Measurements from ENCODE around the gene TIMM9.
"Not testable (repeated sequence)": the region's sequence is repeated elsewhere in the genome, so short reads cannot be mapped to it uniquely, and the experiment has no call there.

TIMM9 gene

DNA sequence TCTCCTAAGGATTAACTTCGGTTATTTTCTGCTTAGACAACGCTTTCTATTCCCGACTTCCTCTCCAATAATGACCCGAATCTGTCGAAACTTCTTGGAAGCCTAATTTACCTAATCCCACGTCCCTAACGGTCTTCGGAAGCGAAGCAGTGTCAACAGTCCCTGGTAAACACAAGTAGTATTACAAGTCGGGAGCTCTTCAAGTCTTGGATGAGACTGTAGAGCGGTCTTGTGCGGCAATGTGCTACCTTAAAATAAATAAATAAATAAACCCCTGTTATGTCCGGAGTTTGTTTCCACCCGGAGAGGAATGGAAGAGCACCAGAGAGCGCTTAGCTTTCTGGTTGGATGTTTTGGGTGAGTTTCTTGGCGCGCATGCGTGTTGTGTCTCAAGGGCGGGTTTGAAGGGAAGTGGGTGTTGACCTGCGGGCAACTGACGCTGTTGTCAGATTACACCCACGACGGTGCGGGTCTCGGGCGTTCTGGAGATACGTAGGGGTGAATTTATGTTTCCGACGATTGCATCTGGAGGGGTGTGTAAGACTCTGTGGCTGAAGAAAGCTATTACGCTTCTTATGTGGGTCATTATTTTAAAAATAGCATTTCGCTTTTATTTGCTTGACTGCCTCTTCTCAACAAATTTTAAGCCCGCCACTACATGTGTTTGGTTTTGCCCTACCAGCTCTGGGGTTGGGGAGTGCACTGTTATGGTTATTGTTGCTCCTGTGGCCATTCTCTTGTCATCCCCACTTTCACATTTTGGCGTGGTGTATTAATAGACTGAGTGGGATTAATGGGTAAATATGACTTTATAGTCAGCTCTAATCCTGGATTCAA is at the start of gene TIMM9, which contains the start of gene KIAA0586:
TIMM9 (minus strand) TSS at position 251 of the 837 bp plus-strand sequence. CDS start 15,586 bp downstream, outside the sequence.
KIAA0586 (plus strand) TSS at position 439 of the 837 bp plus-strand sequence. CDS start 546 bp downstream, outside the sequence.
- FAIRE-seq: no peak

DNA sequence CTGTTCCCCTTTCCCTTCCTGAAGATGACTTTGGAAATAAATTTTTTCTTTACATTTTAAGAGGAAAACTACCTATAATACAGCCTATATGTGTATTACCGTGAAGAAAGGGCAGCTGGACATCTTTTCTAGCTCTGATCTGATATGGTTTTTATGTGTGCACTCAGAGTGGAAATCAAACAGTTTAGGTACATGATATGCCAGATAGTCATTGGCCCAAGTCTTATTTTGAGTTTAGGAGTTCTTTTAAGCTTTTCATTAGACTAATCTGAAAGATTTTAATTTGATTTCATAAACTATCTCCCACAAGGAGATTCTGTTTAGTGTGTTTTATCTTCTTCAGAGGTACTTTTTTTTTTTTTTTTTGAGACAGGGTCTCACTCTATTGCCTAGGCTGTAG is 49.0 kb upstream of the TIMM9 start:
- FAIRE-seq: no peak

- FAIRE-seq: no peak
Measured at GRCh38 chr14:58469309-58469708, 42.0 kb upstream of the TIMM9 start.

DNA sequence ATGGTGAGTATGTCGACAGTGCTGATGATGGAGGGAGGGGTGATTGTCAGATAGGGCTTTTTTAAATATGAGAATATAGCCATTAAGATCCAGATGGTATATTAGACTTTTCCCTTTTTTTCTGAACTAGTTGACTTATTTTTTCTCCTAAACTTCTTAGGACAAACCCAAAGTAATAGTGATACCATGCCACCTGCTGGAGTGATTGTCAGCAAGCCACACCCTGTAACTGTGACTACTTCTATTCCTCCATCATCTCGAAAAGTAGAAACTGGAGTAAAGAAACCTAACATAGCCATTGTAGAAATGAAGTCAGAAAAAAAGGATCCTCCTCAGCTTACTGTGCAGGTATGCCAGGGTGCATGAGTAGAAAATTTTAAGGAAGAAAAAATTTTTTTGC is 40.2 kb upstream of the TIMM9 start:
- no peak for FAIRE-seq

GRCh38 chr14:58466459-58466858 is 39.1 kb upstream of the TIMM9 start:
- FAIRE-seq: no peak

GRCh38 chr14:58465421-58465820 is 38.1 kb upstream of the TIMM9 start:
- no peak for FAIRE-seq

DNA sequence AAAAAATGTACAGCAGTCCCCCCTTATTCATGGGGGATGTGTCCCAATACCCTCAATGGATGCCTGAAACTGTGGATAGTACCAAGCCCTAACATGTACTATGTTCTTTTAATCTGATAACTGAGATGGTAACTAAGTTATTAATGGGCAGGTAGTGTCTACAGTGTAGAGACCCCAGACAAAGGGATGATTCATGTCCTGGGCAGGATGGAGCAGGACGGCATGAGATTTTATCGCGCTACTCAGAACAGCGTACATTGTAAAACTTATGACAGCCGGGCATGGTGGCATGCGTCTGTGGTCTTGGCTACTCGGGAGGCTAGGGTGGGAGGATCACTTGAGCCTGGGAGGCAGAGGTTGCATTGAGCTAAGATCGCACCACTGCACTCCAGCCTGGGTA is 37.3 kb upstream of the TIMM9 start:
- no peak for FAIRE-seq

- FAIRE-seq: no peak
Measured at GRCh38 chr14:58463147-58463546, 35.8 kb upstream of the TIMM9 start.

DNA sequence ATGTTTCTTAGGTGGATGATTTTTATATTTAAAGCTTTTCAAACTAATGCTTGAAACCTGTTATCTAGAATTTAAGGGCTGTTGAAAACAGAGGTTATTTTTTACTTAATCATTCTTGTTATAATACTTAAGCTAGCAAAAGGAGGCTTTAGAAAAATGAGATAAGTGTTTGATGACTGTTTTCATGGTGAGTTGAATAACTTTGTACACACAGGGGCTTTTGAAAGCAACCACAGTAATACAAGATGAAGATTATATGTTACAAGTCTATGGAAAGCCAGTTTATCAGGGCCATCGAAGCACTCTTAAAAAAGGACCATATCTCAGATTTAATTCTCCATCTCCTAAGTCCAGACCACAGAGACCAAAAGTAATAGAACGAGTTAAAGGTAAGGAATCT is 33.4 kb upstream of the TIMM9 start:
- FAIRE-seq: no peak

DNA sequence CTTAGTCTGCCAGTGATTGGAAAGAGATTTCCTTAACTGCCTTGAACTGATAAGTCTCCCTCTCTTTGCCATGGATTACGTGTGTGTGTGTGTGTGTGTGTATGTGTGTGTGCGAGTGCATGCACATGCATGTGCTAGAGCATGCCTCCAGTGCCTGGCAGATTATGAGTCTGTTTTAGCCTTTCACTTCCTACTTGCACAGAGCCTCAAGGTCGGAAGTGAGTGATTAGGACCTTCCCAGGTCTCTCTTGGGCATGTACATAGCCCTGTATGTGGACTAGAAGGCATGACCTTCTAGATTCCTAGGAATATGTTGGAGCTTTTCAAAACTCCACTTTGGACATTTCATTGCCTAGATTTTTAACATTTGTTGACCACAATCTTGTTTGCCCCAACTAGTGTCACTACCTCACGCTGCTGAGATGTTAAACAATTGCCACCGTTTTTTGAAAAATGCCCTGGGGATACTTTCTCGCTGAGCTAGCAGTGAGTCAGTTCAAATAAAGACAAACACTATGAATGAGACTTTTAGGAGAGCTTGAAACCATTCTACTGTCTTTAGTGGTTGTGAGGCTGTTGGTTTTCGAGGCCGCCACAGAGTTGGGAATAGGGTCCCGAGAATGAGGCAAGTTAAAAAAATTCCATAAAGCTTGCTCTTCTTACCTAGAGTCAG is 28.4 kb upstream of the TIMM9 start:
- FAIRE-seq: no peak

GRCh38 chr14:58444627-58445026 is 17.3 kb upstream of the TIMM9 start:
- no peak for FAIRE-seq

DNA sequence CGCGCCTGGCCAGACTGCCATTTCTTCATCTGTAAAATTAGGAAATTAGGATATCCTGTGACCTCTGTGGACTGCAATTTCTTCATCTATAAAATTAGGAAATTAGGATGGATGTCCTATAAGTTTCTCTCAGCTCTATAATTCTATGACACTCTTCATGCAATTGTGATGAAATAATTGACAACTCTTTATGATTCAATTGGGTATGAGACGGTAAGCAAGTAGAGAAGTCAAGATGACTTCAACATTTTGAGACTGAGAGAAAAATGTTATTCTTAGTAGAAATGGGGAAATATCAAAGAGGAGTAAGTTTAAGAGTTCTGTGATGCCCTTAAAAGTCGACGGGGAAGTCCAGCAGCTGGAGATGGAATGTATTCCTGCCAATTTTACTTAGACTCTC is 12.1 kb upstream of the TIMM9 start:
- FAIRE-seq: no peak

GRCh38 chr14:58430156-58430555 is 2.8 kb upstream of the TIMM9 start:
- FAIRE-seq: no peak

DNA sequence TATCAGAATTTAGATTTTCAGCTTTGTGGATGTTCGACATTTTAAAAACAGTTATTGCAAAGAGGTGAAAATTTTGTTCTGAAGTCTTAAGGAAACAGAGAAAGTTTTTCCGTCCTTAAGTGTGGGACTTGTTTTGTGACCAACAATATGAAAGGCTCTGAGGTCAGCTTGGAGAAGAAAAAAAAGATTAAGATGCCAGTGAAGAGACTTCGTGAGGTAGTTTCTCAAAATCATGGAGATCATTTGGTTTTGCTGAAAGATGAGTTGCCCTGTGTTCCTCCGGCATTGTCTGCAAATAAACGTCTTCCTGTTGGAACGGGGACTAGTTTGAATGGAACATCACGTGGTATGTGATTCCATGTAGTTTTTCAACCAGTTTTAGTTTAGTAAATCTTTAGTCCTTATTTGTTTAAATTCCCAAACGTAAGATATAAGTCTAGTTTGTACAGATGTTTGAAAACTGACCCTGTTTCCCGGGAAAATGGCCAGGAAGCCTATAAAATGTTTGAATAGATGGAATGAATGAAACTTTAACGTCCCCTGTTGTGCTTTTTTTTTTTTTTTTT is 870 bp upstream of the TIMM9 start:
- FAIRE-seq: no peak

DNA sequence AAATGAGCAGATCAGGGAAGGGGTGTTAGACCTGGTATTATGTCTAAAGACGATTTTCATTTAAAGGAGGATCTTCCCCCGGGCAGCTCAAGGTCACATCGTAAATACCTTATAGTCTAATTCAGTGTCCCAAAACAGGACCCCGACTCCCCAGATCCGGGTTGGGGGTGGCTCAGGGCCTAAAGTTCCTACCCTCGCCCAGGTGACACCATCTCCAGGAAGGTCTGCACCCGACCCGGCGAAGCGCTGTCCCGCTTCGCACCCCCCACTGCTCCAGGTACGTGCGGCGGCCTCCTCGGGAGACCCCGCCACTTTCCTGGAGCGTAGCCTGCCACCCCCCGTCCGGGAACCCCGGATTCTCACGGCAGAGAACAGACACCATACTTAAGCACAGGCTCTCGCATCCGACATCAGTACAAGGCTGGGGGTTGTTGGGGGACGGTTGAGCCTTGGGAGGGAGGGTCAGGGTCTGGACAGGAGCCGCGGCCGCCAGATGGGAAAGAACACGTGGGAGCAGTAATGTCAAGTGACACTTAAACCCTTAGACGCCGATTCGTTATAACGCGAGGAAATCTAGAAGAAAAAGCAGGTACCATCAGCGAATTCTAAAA is 556 bp downstream of the TIMM9 start:
- FAIRE-seq: no peak

- FAIRE-seq: not testable (repeated sequence)
Measured at GRCh38 chr14:58416934-58417333, 10.4 kb downstream of the TIMM9 start.

DNA sequence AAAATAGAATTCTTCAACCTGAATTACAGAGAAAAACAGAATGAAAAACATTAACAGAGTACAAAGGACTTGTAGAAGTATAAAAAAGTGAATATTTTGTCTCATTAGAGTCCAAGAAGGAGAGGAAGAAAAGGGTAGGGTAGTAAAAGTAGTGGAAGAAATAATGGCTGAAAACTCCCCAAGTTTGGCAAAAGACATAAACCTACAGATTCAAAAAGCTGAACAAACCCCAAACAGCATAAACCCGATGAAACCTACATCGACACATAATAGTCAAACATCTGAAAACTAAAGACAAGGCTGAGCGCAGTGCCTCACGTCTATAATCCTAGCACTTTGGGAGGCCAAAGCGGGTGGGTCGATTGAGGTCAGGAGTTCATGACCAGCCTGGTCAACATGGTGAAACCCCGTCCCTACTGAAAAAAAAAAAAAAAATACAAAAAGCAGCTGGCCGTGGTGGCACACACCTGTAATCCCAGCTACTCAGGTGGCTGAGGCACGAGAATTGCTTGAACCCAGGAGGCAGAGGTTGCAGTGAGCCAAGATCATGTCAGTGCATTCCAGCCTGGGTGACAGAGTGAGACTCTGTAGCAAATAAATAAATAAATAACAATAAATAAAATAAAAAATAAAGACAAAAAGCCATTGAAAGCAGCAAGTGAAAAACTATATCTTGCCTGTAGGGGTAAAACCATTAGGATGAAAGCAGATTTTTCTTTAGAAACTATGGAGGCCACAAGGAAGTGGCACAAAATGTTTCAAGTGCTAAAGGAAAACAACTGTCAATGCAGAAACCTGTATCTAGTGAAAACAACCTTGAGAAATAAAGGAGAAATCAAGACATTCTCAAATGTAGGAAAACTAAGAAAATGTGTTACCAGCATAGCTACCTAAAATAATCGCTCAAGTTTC is 11.4 kb downstream of the TIMM9 start:
- no peak for FAIRE-seq

DNA sequence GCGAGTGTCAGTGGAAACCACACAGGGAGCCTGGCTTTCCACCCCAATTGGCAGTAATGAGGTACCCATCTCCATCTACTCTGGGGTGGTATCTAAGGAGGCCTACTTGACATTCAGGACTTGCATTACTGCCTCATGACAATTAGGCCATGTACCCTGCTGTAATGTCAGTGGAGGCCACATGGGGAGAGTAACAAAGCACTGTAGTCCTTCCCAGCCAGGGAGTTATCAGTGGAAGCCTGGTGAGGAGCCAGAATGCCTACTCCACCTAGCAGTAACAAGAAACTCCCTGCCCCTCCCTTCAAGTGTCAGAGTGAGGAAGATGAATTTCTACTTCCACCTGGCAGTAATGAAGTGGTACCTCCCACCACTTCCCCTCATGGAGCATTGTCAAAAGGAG is 12.5 kb downstream of the TIMM9 start:
- FAIRE-seq: no peak

- no peak for FAIRE-seq
Measured at GRCh38 chr14:58408681-58409215, 18.6 kb downstream of the TIMM9 start.

- no peak for FAIRE-seq
Measured at GRCh38 chr14:58401587-58401986, 25.7 kb downstream of the TIMM9 start.

GRCh38 chr14:58398895-58399294 is 28.4 kb downstream of the TIMM9 start:
- FAIRE-seq: no peak

DNA sequence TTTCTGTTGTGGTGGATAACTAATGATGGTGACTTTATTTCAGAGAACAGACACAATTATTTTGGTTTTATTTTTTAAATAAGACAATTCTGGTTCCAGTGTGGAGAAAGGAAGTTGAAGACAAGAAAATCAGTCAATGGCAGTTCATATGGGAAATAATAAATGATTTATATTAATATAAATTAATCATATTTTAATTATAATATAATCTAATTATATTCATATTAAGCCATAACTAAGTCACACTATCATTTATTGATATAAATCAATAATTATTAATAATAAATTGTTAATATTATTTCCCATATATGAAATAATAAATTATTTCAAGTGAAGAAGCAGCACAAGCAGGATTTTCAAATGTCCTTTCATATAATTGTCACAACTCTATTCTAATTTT is 28.8 kb downstream of the TIMM9 start:
- no peak for FAIRE-seq
